Measurements from ENCODE around the gene SYNE2. TPM values are rescaled to one million over a fixed set of nuclear protein-coding genes. Genes with fewer than 3 reads are reported as not detected.

Gene SYNE2
- total RNA-seq, 1 donor from 2014 or later, result 5.7 TPM

- H3K9me3 Mint-ChIP-seq (ENCODE audit: unreplicated experiment), result no peaks in the 10 kb centered on the region
- Histone ChIP-seq H4K20me1 (ENCODE audit: insufficient read depth, low read length) (no peaks in the 10 kb centered on the region), H2AFZ (ENCODE audit: low read depth, low read length) (no peak overlapping the region), H3K27ac (ENCODE audit: low read depth, low read length) (no peak overlapping the region), H3K9me3 (ENCODE audit: insufficient read depth, low read depth, low read length) (no peaks in the 10 kb centered on the region), H3K4me3 (ENCODE audit: insufficient read depth, low read depth, low read length) (no peak overlapping the region), H3K4me1 (ENCODE audit: insufficient read depth, low read length) (peaks cover 31% of the 10 kb centered on the region), H3K36me3 (ENCODE audit: insufficient read depth, low read length) (no peaks in the 10 kb centered on the region), H3K4me2 (ENCODE audit: low read length) (no peak overlapping the region), H3K27me3 (ENCODE audit: insufficient read depth, low read length) (no peaks in the 10 kb centered on the region), H3K9ac (ENCODE audit: low read length) (no peak overlapping the region), H3K79me2 (ENCODE audit: insufficient read depth, low read length) (no peaks in the 10 kb centered on the region)
- DNase-seq (ENCODE audit: low read depth) (no peak), FAIRE-seq (no peak)
- peaks cover 42% of the 10 kb centered on the region for H3K4me1 Mint-ChIP-seq (ENCODE audit: low read depth, unreplicated experiment)
- no peaks in the 10 kb centered on the region for H3K27me3 Mint-ChIP-seq (ENCODE audit: low read depth, unreplicated experiment)
- no peak overlapping the region for H3K4me3 Mint-ChIP-seq (ENCODE audit: unreplicated experiment)
- H3K36me3 Mint-ChIP-seq (ENCODE audit: low read depth, unreplicated experiment), result no peaks in the 10 kb centered on the region
- TF ChIP-seq EZH2 (IDR thresholded peaks at IDR 0.05; ENCODE audit: insufficient read depth, low read length), result no peak
- no peak for TF ChIP-seq CTCF (IDR thresholded peaks at IDR 0.05; ENCODE audit: insufficient read depth, low read depth, low read length)
- no peak overlapping the region for H3K27ac Mint-ChIP-seq (ENCODE audit: unreplicated experiment)
These were observed 42.7 kb downstream of the SYNE2 start for GRCh38 chr14:63895510-63895909.

GRCh38 chr14:63896278-63896720, 43.5 kb downstream of the SYNE2 start:
- Histone ChIP-seq H3K4me3 (ENCODE audit: insufficient read depth, low read depth, low read length) (no peak overlapping the region), H3K36me3 (ENCODE audit: insufficient read depth, low read length) (no peaks in the 10 kb centered on the region), H2AFZ (ENCODE audit: low read depth, low read length) (peak overlapping the region; percentile 1), H3K4me2 (ENCODE audit: low read length) (peak overlapping the region; percentile 72), H3K27ac (ENCODE audit: low read depth, low read length) (peak overlapping the region; percentile 46), H3K9me3 (ENCODE audit: insufficient read depth, low read depth, low read length) (no peaks in the 10 kb centered on the region), H3K27me3 (ENCODE audit: insufficient read depth, low read length) (no peaks in the 10 kb centered on the region), H4K20me1 (ENCODE audit: insufficient read depth, low read length) (no peaks in the 10 kb centered on the region), H3K4me1 (ENCODE audit: insufficient read depth, low read length) (peaks cover 31% of the 10 kb centered on the region), H3K79me2 (ENCODE audit: insufficient read depth, low read length) (no peaks in the 10 kb centered on the region), H3K9ac (ENCODE audit: low read length) (peak overlapping the region; percentile 1)
- FAIRE-seq (no peak), DNase-seq (ENCODE audit: low read depth) (peak; percentile 95)
- no peak for TF ChIP-seq EZH2 (IDR thresholded peaks at IDR 0.05; ENCODE audit: insufficient read depth, low read length)
- no peak for TF ChIP-seq CTCF (IDR thresholded peaks at IDR 0.05; ENCODE audit: insufficient read depth, low read depth, low read length)
- no peaks in the 10 kb centered on the region for H3K27me3 Mint-ChIP-seq (ENCODE audit: low read depth, unreplicated experiment)
- H3K27ac Mint-ChIP-seq (ENCODE audit: unreplicated experiment), result peak overlapping the region; percentile 77
- H3K36me3 Mint-ChIP-seq (ENCODE audit: low read depth, unreplicated experiment), result no peaks in the 10 kb centered on the region
- peak overlapping the region; percentile 23 for H3K4me3 Mint-ChIP-seq (ENCODE audit: unreplicated experiment)
- peaks cover 35% of the 10 kb centered on the region for H3K4me1 Mint-ChIP-seq (ENCODE audit: low read depth, unreplicated experiment)
- H3K9me3 Mint-ChIP-seq (ENCODE audit: unreplicated experiment), result no peaks in the 10 kb centered on the region

- no peaks in the 10 kb centered on the region for H4K20me1 ChIP-seq (ENCODE audit: insufficient read depth, low read length)
- peak overlapping the region; percentile 60 for H3K4me2 ChIP-seq (ENCODE audit: low read length)
- peak overlapping the region; percentile 21 for H3K4me3 Mint-ChIP-seq (ENCODE audit: unreplicated experiment)
- peaks cover 31% of the 10 kb centered on the region for H3K4me1 ChIP-seq (ENCODE audit: insufficient read depth, low read length)
- FAIRE-seq (no peak), DNase-seq (ENCODE audit: low read depth) (peak; percentile 87)
- peak overlapping the region; percentile 3 for H2AFZ ChIP-seq (ENCODE audit: low read depth, low read length)
- no peaks in the 10 kb centered on the region for H3K9me3 ChIP-seq (ENCODE audit: insufficient read depth, low read depth, low read length)
- TF ChIP-seq EZH2 (IDR thresholded peaks at IDR 0.05; ENCODE audit: insufficient read depth, low read length) (no peak), CTCF (IDR thresholded peaks at IDR 0.05; ENCODE audit: insufficient read depth, low read depth, low read length) (no peak)
- peaks cover 28% of the 10 kb centered on the region for H3K4me1 Mint-ChIP-seq (ENCODE audit: low read depth, unreplicated experiment)
- H3K27ac ChIP-seq (ENCODE audit: low read depth, low read length), result peak overlapping the region; percentile 54
- no peaks in the 10 kb centered on the region for H3K27me3 Mint-ChIP-seq (ENCODE audit: low read depth, unreplicated experiment)
- peak overlapping the region; percentile 71 for H3K27ac Mint-ChIP-seq (ENCODE audit: unreplicated experiment)
- H3K27me3 ChIP-seq (ENCODE audit: insufficient read depth, low read length), result no peaks in the 10 kb centered on the region
- H3K4me3 ChIP-seq (ENCODE audit: insufficient read depth, low read depth, low read length), result no peak overlapping the region
- H3K79me2 ChIP-seq (ENCODE audit: insufficient read depth, low read length), result no peaks in the 10 kb centered on the region
- no peaks in the 10 kb centered on the region for H3K36me3 Mint-ChIP-seq (ENCODE audit: low read depth, unreplicated experiment)
- no peaks in the 10 kb centered on the region for H3K9me3 Mint-ChIP-seq (ENCODE audit: unreplicated experiment)
- peak overlapping the region; percentile 11 for H3K9ac ChIP-seq (ENCODE audit: low read length)
- H3K36me3 ChIP-seq (ENCODE audit: insufficient read depth, low read length), result no peaks in the 10 kb centered on the region
These were observed 44.9 kb downstream of the SYNE2 start for GRCh38 chr14:63897721-63898163.

All from astrocyte (in vitro differentiated cells and primary cell).